ENCODE results near the gene SORBS2. TPM values are rescaled to one million over a fixed set of nuclear protein-coding genes. Genes with fewer than 3 reads are reported as not detected.

The SORBS2 gene
- total and polyA plus RNA-seq, 2 donors (not counting 3 experiments of a cell fraction or from before 2014, with no cell fraction given) = 69.8 to 82.5 TPM

DNA sequence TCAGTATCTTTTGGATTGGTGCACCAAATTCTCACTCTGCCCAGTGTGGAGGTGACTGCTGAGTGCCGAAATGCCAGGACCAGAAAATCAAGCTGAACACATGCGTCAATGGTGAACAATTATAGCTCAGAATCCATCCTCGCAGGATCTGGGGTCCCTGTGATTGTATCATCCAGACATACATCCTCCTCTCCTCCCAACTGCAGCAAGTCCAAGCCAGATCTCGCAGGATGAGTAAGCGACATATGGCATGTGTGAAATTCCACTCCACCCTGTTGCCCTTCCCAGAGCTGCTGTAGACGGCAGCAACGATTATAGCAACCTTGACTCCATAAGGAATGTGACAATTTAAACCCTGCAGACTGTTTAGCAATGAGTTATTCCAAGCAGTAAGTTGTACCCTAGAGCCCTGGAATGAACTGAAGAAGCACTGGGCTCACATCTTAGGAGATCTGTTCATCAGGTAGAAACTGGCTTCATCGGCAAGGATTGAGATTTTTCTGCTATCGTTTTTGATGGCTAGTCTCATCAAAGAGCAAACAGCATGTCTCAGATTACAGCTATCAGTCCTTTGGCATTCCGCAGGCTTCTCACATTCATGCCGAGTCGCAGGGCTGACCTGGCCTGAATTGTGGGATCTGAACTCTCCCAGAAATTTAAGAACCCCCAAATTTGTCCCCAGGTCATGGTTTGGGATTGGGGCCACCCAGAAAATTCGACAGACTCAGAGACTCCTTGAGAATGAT is 35.5 kb upstream of the SORBS2 start:
- ChIA-PET CTCF (interaction anchor here (1.2 to 1.4 kb wide), 2 partner anchors 74 to 174 kb away, joined by 3 to 5 read pairs; no protein-coding TSS in a partner anchor), POLR2A (no interaction called here)
- H3K27me3 ChIP-seq (ENCODE audit: control insufficient read depth in 2 of 2, insufficient read depth in 2 of 2, low read length in 2 of 2) = no peaks in the 10 kb centered on the region
- H3K9ac ChIP-seq (replicated peaks; ENCODE audit: extremely low read depth, insufficient read depth, low read length) = no peak overlapping the region
- no peaks in the 10 kb centered on the region for H3K79me2 ChIP-seq (ENCODE audit: control insufficient read depth, insufficient read depth, low read length)
- H3K4me1 ChIP-seq (ENCODE audit: control insufficient read depth, extremely low read depth, insufficient read depth, low read length) = no peaks in the 10 kb centered on the region
- no peak overlapping the region for H3K4me2 ChIP-seq (ENCODE audit: insufficient read depth, low read length)
- no peaks in the 10 kb centered on the region for H4K20me1 ChIP-seq (replicated peaks; ENCODE audit: control insufficient read depth, extremely low read depth, insufficient read depth, low read length)
- dilution Hi-C loops (cut with MboI; ENCODE audit: extremely low pct_ligation_motif_present, low sequenced_read_pairs) (no loop called here), intact Hi-C loops (cut with micrococcal nuclease) (no loop called here)
- no peak for FAIRE-seq
- DNase-seq (ENCODE audit: low read depth, low spot score) = no peak
- no TSS peak for BruUV-seq (replicated peaks)
- TF ChIP-seq GATA2 (IDR thresholded peaks at IDR 0.05; ENCODE audit: insufficient read depth, insufficient read length, low read depth, low read length) (no peak), MAX (IDR thresholded peaks at IDR 0.05; ENCODE audit: insufficient read depth, insufficient read length) (no peak), EZH2 (IDR thresholded peaks at IDR 0.05; ENCODE audit: borderline replicate concordance, low read depth, low read length, severe bottlenecking) (no peak), MYC (IDR thresholded peaks at IDR 0.05; ENCODE audit: low read depth, low read length) (no peak), JUN (IDR thresholded peaks at IDR 0.05; ENCODE audit: borderline replicate concordance, insufficient read depth, insufficient read length, low read depth) (no peak), FOS (IDR thresholded peaks at IDR 0.05; ENCODE audit: borderline replicate concordance, insufficient read depth, low read length) (no peak), POLR2AphosphoS5 (IDR thresholded peaks at IDR 0.05; ENCODE audit: insufficient read depth, low read depth, low read length) (no peak), POLR2A (IDR thresholded peaks at IDR 0.05; ENCODE audit: low read depth, low read length) (no peak)
- TF ChIP-seq, protein P1, sequence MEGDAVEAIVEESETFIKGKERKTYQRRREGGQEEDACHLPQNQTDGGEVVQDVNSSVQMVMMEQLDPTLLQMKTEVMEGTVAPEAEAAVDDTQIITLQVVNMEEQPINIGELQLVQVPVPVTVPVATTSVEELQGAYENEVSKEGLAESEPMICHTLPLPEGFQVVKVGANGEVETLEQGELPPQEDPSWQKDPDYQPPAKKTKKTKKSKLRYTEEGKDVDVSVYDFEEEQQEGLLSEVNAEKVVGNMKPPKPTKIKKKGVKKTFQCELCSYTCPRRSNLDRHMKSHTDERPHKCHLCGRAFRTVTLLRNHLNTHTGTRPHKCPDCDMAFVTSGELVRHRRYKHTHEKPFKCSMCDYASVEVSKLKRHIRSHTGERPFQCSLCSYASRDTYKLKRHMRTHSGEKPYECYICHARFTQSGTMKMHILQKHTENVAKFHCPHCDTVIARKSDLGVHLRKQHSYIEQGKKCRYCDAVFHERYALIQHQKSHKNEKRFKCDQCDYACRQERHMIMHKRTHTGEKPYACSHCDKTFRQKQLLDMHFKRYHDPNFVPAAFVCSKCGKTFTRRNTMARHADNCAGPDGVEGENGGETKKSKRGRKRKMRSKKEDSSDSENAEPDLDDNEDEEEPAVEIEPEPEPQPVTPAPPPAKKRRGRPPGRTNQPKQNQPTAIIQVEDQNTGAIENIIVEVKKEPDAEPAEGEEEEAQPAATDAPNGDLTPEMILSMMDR (IDR thresholded peaks at IDR 0.05; ENCODE audit: extremely low read depth in 1 of 2, insufficient read depth in 1 of 2, low read depth in 1 of 2, low read length in 2 of 2) = no peak
- H3K27ac ChIP-seq (ENCODE audit: insufficient read depth, low read depth, low read length) = no peak overlapping the region
- H3K4me3 ChIP-seq (replicated peaks in 1 of 3; ENCODE audit: insufficient read depth in 1 of 3, low read depth in 1 of 3, low read length in 3 of 3) = no peak overlapping the region
- H3K9me1 ChIP-seq (replicated peaks; ENCODE audit: control insufficient read depth, extremely low read depth, insufficient read depth, low read length) = no peaks in the 10 kb centered on the region
- H2AFZ ChIP-seq (ENCODE audit: low read depth, low read length) = no peak overlapping the region
- H3K36me3 ChIP-seq (ENCODE audit: control insufficient read depth in 2 of 2, extremely low read depth in 1 of 2, insufficient read depth in 2 of 2, low read length in 2 of 2) = no peaks in the 10 kb centered on the region
- no peaks in the 10 kb centered on the region for H3K9me3 ChIP-seq (replicated peaks; ENCODE audit: control insufficient read depth, insufficient read depth, low read length)

Data from endothelial cell of umbilical vein (primary cell).